Left lung (tissue), 10 donors: ENCODE measurements around the gene G3BP2. TPM values are rescaled to one million over a fixed set of nuclear protein-coding genes. Genes with fewer than 3 reads are reported as not detected.

Experiments
- ATAC-seq: fragments of 200-7000 bp; cut with Tn5 transposase; one replicate; pipeline ENCODE4 v1.9.1; 2020; ENCODE audit warnings: moderate library complexity
- DNase-seq, 4 donors: peaks; one replicate each; pipeline ENCODE4 v3.0.0-alpha.2; 2013 to 2020
- H3K27ac ChIP-seq, 2 donors: fragments of 200-600 bp; sonication (generic) in 1 of 2; one replicate each; pipeline versions ENCODE4 v1.5.0 to v1.8.0; 2020 to 2021
- H3K27me3 ChIP-seq, 2 donors: fragments of 200-600 bp; sonication (generic) in 1 of 2; one replicate each; pipeline versions ENCODE4 v1.5.0 to v1.8.0; 2020 to 2021
- H3K36me3 ChIP-seq, 2 donors: fragments of 200-600 bp; sonication (generic) in 1 of 2; one replicate each; pipeline versions ENCODE4 v1.5.0 to v1.8.0; 2020 to 2021
- H3K4me1 ChIP-seq, 2 donors: fragments of 200-600 bp; one replicate each; pipeline ENCODE4 v1.8.0; 2021
- H3K4me3 ChIP-seq, 2 donors: fragments of 200-600 bp; sonication (generic) in 1 of 2; one replicate each; pipeline versions ENCODE4 v1.5.0 to v1.8.0; 2020 to 2021; ENCODE audit warnings: mild to moderate bottlenecking in 1 of 2
- H3K9me3 ChIP-seq, 2 donors: fragments of 200-600 bp; sonication (generic) in 1 of 2; one replicate each; pipeline versions ENCODE4 v1.5.0 to v1.8.0; 2020 to 2021
- CTCF ChIP-seq, 2 donors: fragments of 200-600 bp; sonication (generic) in 1 of 2; IDR thresholded peaks; one replicate each; pipeline versions ENCODE4 v1.5.0 to v1.8.0; 2021; ENCODE audit warnings: antibody characterized with exemption in 2 of 2
- intact Hi-C, 2 donors: fragments of 100-400 bp; cut with DNase I; formaldehyde crosslinking; loops; one replicate each; pipeline versions ENCODE4 v1.11.2 to v1.14.2; 2022
- polyA plus RNA-seq, 6 donors: library from polyadenylated mRNA; unstranded; fragments of 120-200 nt; gene quantifications; one replicate each; pipeline ENCODE4 v1.2.1, GENCODE V29; 2013; ENCODE audit not compliant: insufficient read length in 6 of 6
- total RNA-seq, 2 donors: library from RNA; stranded (reverse); fragmentation: NEBNext Ultra II Directional; extraction: Animal tissue kit (Norgen Biotek cat#: 25700); gene quantifications; one replicate each; pipeline ENCODE4 v1.2.1, GENCODE V29; 2021
- donor health status: DM: no; HTN: yes; CAD: no.
- donor health status: DM: no; HTN: no; CAD: no.

The G3BP2 gene
- total and polyA plus RNA-seq, 8 donors = 105 to 136 (median 123) TPM

GRCh38 chr4:75596061-75596460 is 77.2 kb downstream of the G3BP2 start:
- Histone ChIP-seq H3K4me3 (no peak overlapping the region), H3K4me1 (no peaks in the 10 kb centered on the region), H3K9me3 (no peaks in the 10 kb centered on the region), H3K27me3 (no peaks in the 10 kb centered on the region), H3K36me3 (no peaks in the 10 kb centered on the region), H3K27ac (no peak overlapping the region)
- TF ChIP-seq CTCF (IDR thresholded peaks at IDR 0.05) = no peak
- no peak for DNase-seq
- ATAC-seq = no peak
- intact Hi-C loops = no loop called here

- no peak for TF ChIP-seq CTCF (IDR thresholded peaks at IDR 0.05)
- no peak for DNase-seq
- Histone ChIP-seq H3K27me3 (no peaks in the 10 kb centered on the region), H3K4me3 (no peak overlapping the region), H3K9me3 (no peaks in the 10 kb centered on the region), H3K36me3 (no peaks in the 10 kb centered on the region), H3K27ac (no peak overlapping the region), H3K4me1 (no peaks in the 10 kb centered on the region)
- intact Hi-C loops = no loop called here
- ATAC-seq = no peak
Measured at GRCh38 chr4:75593393-75593792, 79.8 kb downstream of the G3BP2 start.

Other genes starting within 250 kb of the G3BP2 start
- 10 to 100 TPM; 28.3 to 30.1 TPM for gene RCHY1, start 159.0 kb downstream of the G3BP2 start, total RNA-seq
- gene RCHY1, start 159.0 kb downstream of the G3BP2 start, polyA plus RNA-seq = 10 to 100 TPM; 37.4 to 44.5 (median 40.8) TPM
- 10 to 100 TPM; 16.8 to 21.4 TPM for gene THAP6, start 158.9 kb downstream of the G3BP2 start, total RNA-seq
- 10 to 100 TPM; 27.1 to 33.0 (median 30.1) TPM for gene THAP6, start 158.9 kb downstream of the G3BP2 start, polyA plus RNA-seq
- gene ODAPH, start 117.3 kb downstream of the G3BP2 start, total RNA-seq = not detected
- gene ODAPH, start 117.3 kb downstream of the G3BP2 start, polyA plus RNA-seq = under 1 TPM in 3 of 6 donors, not detected in 3; 0.31 to 0.71 (median 0.54) TPM
- 10 to 100 TPM; 12.5 to 22.6 TPM for gene CDKL2, start 42.9 kb downstream of the G3BP2 start, total RNA-seq
- 1 to 10 TPM; 2.2 to 6.3 (median 5.7) TPM for gene CDKL2, start 42.9 kb downstream of the G3BP2 start, polyA plus RNA-seq
- 10 to 100 TPM; 64.2 to 72.0 TPM for gene USO1, start 51.2 kb upstream of the G3BP2 start, total RNA-seq
- gene USO1, start 51.2 kb upstream of the G3BP2 start, polyA plus RNA-seq = 10 to 100 TPM; 67.9 to 86.1 (median 78.3) TPM
- gene PPEF2, start 229.0 kb upstream of the G3BP2 start, total RNA-seq = not detected
- gene PPEF2, start 229.0 kb upstream of the G3BP2 start, polyA plus RNA-seq = under 1 TPM in 4 of 6 donors, not detected in 2; 0.06 to 0.54 (median 0.26) TPM